ENCODE results near the gene ECSCR. TPM values are rescaled to one million over a fixed set of nuclear protein-coding genes. Genes with fewer than 3 reads are reported as not detected.

The ECSCR gene
- total and polyA plus RNA-seq, 2 of the 8 experiments (the other 6 are each of a cell fraction or from before 2014, with no cell fraction given): 2.7 to 7.2 TPM

GRCh38 chr5:139482050-139482889, 19.7 kb upstream of the ECSCR start, which contains the start of gene STING1:
Gene STING1 (minus strand): TSS chr5:139482758. CDS start chr5:139481704, 1,054 bp downstream.
- H3K4me3 ChIP-seq (ENCODE audit: extremely low read depth in 1 of 4, insufficient read depth in 2 of 4, low read depth in 3 of 4, low read length in 4 of 4): no peak within 1 kb of the TSS
- TF ChIP-seq YY1 (IDR thresholded peaks at IDR 0.05; ENCODE audit: low read depth, low read length) (no peak), KDM5A (IDR thresholded peaks at IDR 0.05; ENCODE audit: low read length) (no peak), TBP (IDR thresholded peaks at IDR 0.05; ENCODE audit: low read depth, low read length) (no peak), RAD21 (IDR thresholded peaks at IDR 0.05 in 1 of 2, conservative IDR thresholded peaks at IDR 0.05 in 1 of 2; ENCODE audit: low read depth in 2 of 2, low read length in 2 of 2) (no peak), CTCF (IDR thresholded peaks at IDR 0.05; ENCODE audit: control extremely low read depth in 1 of 3, insufficient read depth in 1 of 3, low read depth in 1 of 3, low read length in 3 of 3) (no peak), RBBP5 (IDR thresholded peaks at IDR 0.05; ENCODE audit: borderline replicate concordance, low read depth, low read length) (no peak), CBX8 (IDR thresholded peaks at IDR 0.05; ENCODE audit: borderline replicate concordance, low read depth, low read length) (no peak), RFX5 (IDR thresholded peaks at IDR 0.05; ENCODE audit: borderline replicate concordance, low read depth, low read length) (no peak)

More at GRCh38 chr5:139482050-139482889, 19.7 kb upstream of the ECSCR start, which contains the start of gene STING1:
- peak within 1 kb of the TSS; percentile 39 for H4K8ac ChIP-seq (ENCODE audit: extremely low read depth, insufficient read depth, low read length)
- DNase-seq (ENCODE audit: low read depth in 1 of 2, low spot score in 2 of 2): no peak
- H3K79me2 ChIP-seq (ENCODE audit: control insufficient read depth in 1 of 2, insufficient read depth in 2 of 2, low read length in 2 of 2): no peaks in the 10 kb centered on the region
- H3K27me3 ChIP-seq (replicated peaks in 1 of 4; ENCODE audit: control insufficient read depth in 3 of 4, extremely low read depth in 1 of 4, insufficient read depth in 3 of 4, low read length in 3 of 4): no peaks in the 10 kb centered on the region
- no peak within 1 kb of the TSS for H2BK12ac ChIP-seq (ENCODE audit: low read depth, low read length)
- H4K5ac ChIP-seq (ENCODE audit: insufficient read length, low read depth, low read length): no peak within 1 kb of the TSS
- no peak within 1 kb of the TSS for H3K14ac ChIP-seq (ENCODE audit: insufficient read length)
- H3K23me2 ChIP-seq (ENCODE audit: low read depth, low read length): no peaks in the 10 kb centered on the region; the same call in 1 of the 2 replicates
- H2AK5ac ChIP-seq (ENCODE audit: low read depth, low read length): no peak within 1 kb of the TSS; the same call in 1 of the 2 replicates
- H2BK5ac ChIP-seq (ENCODE audit: low read depth, low read length): peak within 1 kb of the TSS; percentile 66; the same call in 1 of the 2 replicates
- peaks cover 0 to 10% (median 5%) of the 10 kb centered on the region in 4 experiments; a peak in 5 of 7 replicates for H3K4me1 ChIP-seq (replicated peaks in 1 of 4; ENCODE audit: control insufficient read depth in 3 of 4, insufficient read depth in 4 of 4, low read length in 3 of 4)
- H3K23ac ChIP-seq (ENCODE audit: insufficient read length): no peak within 1 kb of the TSS
- peak within 1 kb of the TSS; percentile 74 for H2AFZ ChIP-seq (ENCODE audit: low read length)
- no peaks in the 10 kb centered on the region for H3K36me3 ChIP-seq (ENCODE audit: control insufficient read depth in 2 of 4, insufficient read depth in 4 of 4, low read length in 3 of 4)
- H3K79me1 ChIP-seq (ENCODE audit: low read depth, low read length): no peaks in the 10 kb centered on the region
- ChIA-PET CTCF (ENCODE audit: partially characterized antibody) (interaction anchor here (0.6 to 5.3 kb wide), 16 partner anchors 9 to 87 kb away, joined by 3 to 38 read pairs (median 5); partner anchors contain the start of genes ECSCR and SMIM33), POLR2A (ENCODE audit: partially characterized antibody) (interaction anchor here (0.6 to 1.4 kb wide), 6 partner anchors 20 to 206 kb away, joined by 3 to 4 read pairs (median 3); partner anchors contain the start of genes ECSCR and UBE2D2)
- WGBS, 2 experiments (ENCODE audit: extremely low coverage in 1 of 2, insufficient coverage in 1 of 2, insufficient read length in 1 of 2, insufficient replicate concordance in 2 of 2, low coverage in 1 of 2, low lambda C conversion rate in 2 of 2, missing lambda C conversion rate in 1 of 2): 94% methylated on average over 19 of the region's 19 CpGs; no CpG with 5 or more reads in 1 of the 2 experiments
- no peaks in the 10 kb centered on the region for H4K20me1 ChIP-seq (replicated peaks in 1 of 2; ENCODE audit: control insufficient read depth in 1 of 2, insufficient read depth in 2 of 2, low read length in 2 of 2)
- 0 out of 2 replicates have a peak within 1 kb of the TSS, but pooled peaks have one; percentile 48 for H2BK20ac ChIP-seq (ENCODE audit: low read length)
- H3K56ac ChIP-seq (replicated peaks; ENCODE audit: insufficient read length, low read depth, low read length): no peak within 1 kb of the TSS
- no peak within 1 kb of the TSS for H3K4me2 ChIP-seq (ENCODE audit: insufficient read depth in 1 of 2, low read depth in 2 of 2, low read length in 2 of 2)
- no peak within 1 kb of the TSS for H3K27ac ChIP-seq (ENCODE audit: low read depth, low read length)
- H3K4ac ChIP-seq (replicated peaks; ENCODE audit: insufficient read length, low read depth, low read length): no peak within 1 kb of the TSS
- H3K9ac ChIP-seq (replicated peaks in 1 of 4; ENCODE audit: extremely low read depth in 1 of 4, low read depth in 3 of 4, low read length in 3 of 4): no peak within 1 kb of the TSS
- H2BK15ac ChIP-seq (ENCODE audit: low read length): 0 out of 2 replicates have a peak within 1 kb of the TSS, but pooled peaks have one; percentile 61
- FAIRE-seq: no peak
- H3K9me3 ChIP-seq (ENCODE audit: insufficient read depth in 2 of 2, low read depth in 1 of 2, low read length in 1 of 2): no peaks in the 10 kb centered on the region
- peak within 1 kb of the TSS; percentile 48 for H3K18ac ChIP-seq (ENCODE audit: extremely low read depth, low read length)
- no peak within 1 kb of the TSS for H4K91ac ChIP-seq (replicated peaks; ENCODE audit: insufficient read length, low read length)
- H2BK120ac ChIP-seq (replicated peaks; ENCODE audit: low read depth, low read length): no peak within 1 kb of the TSS
